HepG2 (cell line): ENCODE measurements around the gene PCLO. TPM values are rescaled to one million over a fixed set of nuclear protein-coding genes. Genes with fewer than 3 reads are reported as not detected.

ENCODE experiments used
- ATAC-seq: fragments of 200-7000 bp; cut with Tn5 transposase; 3 replicates; pipeline ENCODE4 v1.9.1; 2020; ENCODE audit warnings: mild to moderate bottlenecking, moderate library complexity
- BruUV-seq: library from RNA; stranded (reverse); fragments of 400-500 nt; replicated peaks from 2 replicates; lab custom pipeline; 2021; lab: Mats Ljungman, UMichigan
- CTCF ChIA-PET: fragments of 300-600 bp; formaldehyde crosslinking; extraction: SDS; loops from one replicate; lab custom pipeline; 2021; ENCODE audit warnings: low total read pairs, inconsistent platforms, low intra/inter-chr PET ratio; lab: Yijun Ruan, JAX
- POLR2A ChIA-PET: fragments of 350-600 bp; sonication (Branson Sonifier 250); formaldehyde crosslinking; loops from one replicate; lab custom pipeline; 2020; ENCODE audit warnings: antibody characterized with exemption, inconsistent platforms; lab: Yijun Ruan, JAX
- DNase-seq: peaks from one replicate; pipeline ENCODE4 v3.0.0-alpha.2; 2015; ENCODE audit warnings: low spot score
- FAIRE-seq: peaks from 3 replicates; lab custom pipeline; 2011; peaks lifted over from hg19 to GRCh38; lab: Jason Lieb, UNC
- H2AFZ ChIP-seq: one replicate; pipeline ENCODE4 v1.6.1; 2011; ENCODE audit warnings: low read length, inconsistent platforms
- H3K27ac ChIP-seq: fragments of 300-600 bp; 3 replicates; pipeline ENCODE4 v1.8.0; 2011; ENCODE audit warnings: mixed run types, mild to moderate bottlenecking, mixed read lengths, low read length, inconsistent platforms; ENCODE audit not compliant: insufficient read depth; ENCODE audit errors: extremely low read length
- H3K27me3 ChIP-seq, 2 experiments: fragments of 200-600 bp in 1 of 2; 2 replicates in 1 of 2; 3 replicates in 1 of 2; pipeline versions ENCODE4 v1.6.0 to v1.8.0; 2011; ENCODE audit warnings: low read length in 2 of 2, mild to moderate bottlenecking in 2 of 2, moderate library complexity in 2 of 2, inconsistent platforms in 1 of 2; ENCODE audit not compliant: insufficient read depth in 2 of 2, control insufficient read depth in 1 of 2
- H3K36me3 ChIP-seq, 2 experiments: fragments of 200-600 bp in 1 of 2; replicated peaks in 1 of 2; 2 replicates in 1 of 2; 3 replicates in 1 of 2; pipeline versions ENCODE4 v1.5.1 to v1.8.0; 2011; ENCODE audit warnings: low read length in 2 of 2, inconsistent platforms in 1 of 2; ENCODE audit not compliant: insufficient read depth in 2 of 2, control insufficient read depth in 1 of 2
- H3K4me1 ChIP-seq: 2 replicates; pipeline ENCODE4 v1.5.1; 2012; ENCODE audit warnings: low read length, inconsistent platforms; ENCODE audit not compliant: insufficient read depth
- H3K4me2 ChIP-seq: 2 replicates; pipeline ENCODE4 v1.6.0; 2011; ENCODE audit warnings: low read depth, low read length, inconsistent platforms
- H3K4me3 ChIP-seq, 3 experiments: fragments of 200-600 bp in 1 of 3; sonication (generic), shearing (Covaris generic) in 1 of 3; replicated peaks in 1 of 3; 2 replicates each; pipeline ENCODE4 v1.5.1; 2011 to 2016; ENCODE audit warnings: low read length in 3 of 3, inconsistent platforms in 2 of 3, low read depth in 2 of 3, mild to moderate bottlenecking in 2 of 3, control low read depth in 1 of 3, mixed read lengths in 1 of 3; ENCODE audit not compliant: insufficient read depth in 1 of 3
- H3K79me2 ChIP-seq: one replicate; pipeline ENCODE4 v1.6.1; 2011; ENCODE audit warnings: low read length, inconsistent platforms; ENCODE audit not compliant: insufficient read depth
- H3K9ac ChIP-seq: 2 replicates; pipeline ENCODE4 v1.6.0; 2011; ENCODE audit warnings: mild to moderate bottlenecking, low read depth, low read length, inconsistent platforms; ENCODE audit not compliant: insufficient read depth
- H3K9me3 ChIP-seq: 2 replicates; pipeline ENCODE4 v1.5.1; 2012; ENCODE audit warnings: mild to moderate bottlenecking, low read length
- H4K20me1 ChIP-seq: 2 replicates; pipeline ENCODE4 v1.6.0; 2011; ENCODE audit warnings: inconsistent platforms, mild to moderate bottlenecking, low read length, moderate library complexity; ENCODE audit not compliant: insufficient read depth
- ATAD3A ChIP-seq: sonication (generic); formaldehyde crosslinking; IDR thresholded peaks from 2 replicates; pipeline ENCODE4 v1.4.0; 2020; ENCODE audit warnings: missing genetic modification reagents
- ESRRA ChIP-seq: sonication (generic); formaldehyde crosslinking; IDR thresholded peaks from 2 replicates; pipeline ENCODE4 v1.5.1; 2020; ENCODE audit warnings: mild to moderate bottlenecking, low read depth, missing genetic modification reagents
- NCOA2 ChIP-seq: sonication (generic); formaldehyde crosslinking; IDR thresholded peaks from 2 replicates; pipeline ENCODE4 v1.8.0; 2022; ENCODE audit warnings: inconsistent platforms
- in situ Hi-C: cut with HindIII; loops from 2 replicates; pipeline ENCODE4 v1.10.0; 2017; ENCODE audit warnings: low pct_unique_long_range_greater_than_20kb; ENCODE audit not compliant: extremely low pct_ligation_motif_present
- intact Hi-C: fragments of 100-400 bp; cut with micrococcal nuclease; formaldehyde crosslinking; loops from one replicate; pipeline ENCODE4 v1.10.0; 2022; ENCODE audit not compliant: unreplicated experiment
- polyA plus RNA-seq, 8 experiments: library from polyadenylated mRNA; depleted of rRNA in 3 of 8; stranded (reverse) in 7 of 8; unstranded in 1 of 8; fragments of >200 nt; fragmentation: Illumina TruSeq in 4 of 8; extraction: Trizol in 4 of 8; gene quantifications; 2 replicates each; pipeline versions ENCODE4 v1.2.1 to v1.2.3, GENCODE V29; 2011 to 2016; ENCODE audit warnings: low read depth in 4 of 8, missing spikeins in 1 of 8, mixed read lengths in 1 of 8; ENCODE audit not compliant: insufficient read depth in 1 of 8
- total RNA-seq, 5 experiments: library from RNA; depleted of rRNA; stranded (reverse); fragments of >200 nt; fragmentation: Illumina TruSeq; extraction: Trizol; gene quantifications; 2 replicates each; pipeline ENCODE4 v1.2.3, GENCODE V29; 2016; ENCODE audit warnings: low read depth in 1 of 5
- TF ChIP-seq, protein P1 (sequence below): sonication (generic); formaldehyde crosslinking; IDR thresholded peaks from 2 replicates; pipeline ENCODE4 v1.4.0; 2020; ENCODE audit warnings: missing genetic modification reagents, borderline replicate concordance
- TF ChIP-seq, protein P2 (sequence below), 2 experiments: sonication (generic) in 1 of 2; formaldehyde crosslinking in 1 of 2; IDR thresholded peaks; 2 replicates each; pipeline versions ENCODE4 v1.6.1 to v1.9.0; 2014 to 2022; ENCODE audit warnings: antibody characterized with exemption in 1 of 2, borderline replicate concordance in 1 of 2, inconsistent platforms in 1 of 2, low read depth in 1 of 2, missing genetic modification reagents in 1 of 2

The PCLO gene
- total and polyA plus RNA-seq, 2 of the 13 experiments (the other 11 are each of a cell fraction or from before 2014, with no cell fraction given) = 0.07 to 0.29 TPM

DNA sequence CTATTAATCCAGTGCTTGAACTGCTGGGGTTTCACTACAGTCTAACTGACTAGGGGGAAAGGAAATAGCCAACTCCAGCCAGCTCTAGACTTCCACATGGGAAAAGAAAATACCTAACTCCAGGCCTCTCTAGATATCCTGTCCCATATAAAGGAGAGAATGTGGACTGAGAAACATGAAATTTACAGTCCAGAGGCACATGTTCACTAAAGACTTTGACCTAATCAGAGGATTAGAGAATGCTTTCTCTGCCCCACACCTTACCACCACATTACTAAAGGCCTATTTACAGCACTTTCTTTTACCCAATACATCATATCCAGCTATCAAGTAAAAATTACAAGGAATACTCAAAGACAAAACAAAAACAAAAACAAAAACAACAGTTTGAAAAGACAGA lies 164.2 kb downstream of the PCLO start:
- FAIRE-seq (no peak), ATAC-seq (no peak), DNase-seq (no peak)
- no peak overlapping the region for H3K27ac ChIP-seq
- ChIA-PET CTCF (no interaction called here), POLR2A (no interaction called here)
- H3K4me1 ChIP-seq = no peaks in the 10 kb centered on the region
- no peaks in the 10 kb centered on the region for H4K20me1 ChIP-seq
- no peaks in the 10 kb centered on the region for H3K9me3 ChIP-seq
- H3K4me3 ChIP-seq = no peak overlapping the region
- no peaks in the 10 kb centered on the region for H3K79me2 ChIP-seq
- TF ChIP-seq, protein P1, sequence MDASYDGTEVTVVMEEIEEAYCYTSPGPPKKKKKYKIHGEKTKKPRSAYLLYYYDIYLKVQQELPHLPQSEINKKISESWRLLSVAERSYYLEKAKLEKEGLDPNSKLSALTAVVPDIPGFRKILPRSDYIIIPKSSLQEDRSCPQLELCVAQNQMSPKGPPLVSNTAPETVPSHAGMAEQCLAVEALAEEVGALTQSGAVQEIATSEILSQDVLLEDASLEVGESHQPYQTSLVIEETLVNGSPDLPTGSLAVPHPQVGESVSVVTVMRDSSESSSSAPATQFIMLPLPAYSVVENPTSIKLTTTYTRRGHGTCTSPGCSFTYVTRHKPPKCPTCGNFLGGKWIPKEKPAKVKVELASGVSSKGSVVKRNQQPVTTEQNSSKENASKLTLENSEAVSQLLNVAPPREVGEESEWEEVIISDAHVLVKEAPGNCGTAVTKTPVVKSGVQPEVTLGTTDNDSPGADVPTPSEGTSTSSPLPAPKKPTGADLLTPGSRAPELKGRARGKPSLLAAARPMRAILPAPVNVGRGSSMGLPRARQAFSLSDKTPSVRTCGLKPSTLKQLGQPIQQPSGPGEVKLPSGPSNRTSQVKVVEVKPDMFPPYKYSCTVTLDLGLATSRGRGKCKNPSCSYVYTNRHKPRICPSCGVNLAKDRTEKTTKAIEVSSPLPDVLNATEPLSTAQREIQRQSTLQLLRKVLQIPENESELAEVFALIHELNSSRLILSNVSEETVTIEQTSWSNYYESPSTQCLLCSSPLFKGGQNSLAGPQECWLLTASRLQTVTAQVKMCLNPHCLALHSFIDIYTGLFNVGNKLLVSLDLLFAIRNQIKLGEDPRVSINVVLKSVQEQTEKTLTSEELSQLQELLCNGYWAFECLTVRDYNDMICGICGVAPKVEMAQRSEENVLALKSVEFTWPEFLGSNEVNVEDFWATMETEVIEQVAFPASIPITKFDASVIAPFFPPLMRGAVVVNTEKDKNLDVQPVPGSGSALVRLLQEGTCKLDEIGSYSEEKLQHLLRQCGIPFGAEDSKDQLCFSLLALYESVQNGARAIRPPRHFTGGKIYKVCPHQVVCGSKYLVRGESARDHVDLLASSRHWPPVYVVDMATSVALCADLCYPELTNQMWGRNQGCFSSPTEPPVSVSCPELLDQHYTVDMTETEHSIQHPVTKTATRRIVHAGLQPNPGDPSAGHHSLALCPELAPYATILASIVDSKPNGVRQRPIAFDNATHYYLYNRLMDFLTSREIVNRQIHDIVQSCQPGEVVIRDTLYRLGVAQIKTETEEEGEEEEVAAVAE = no peak
- TF ChIP-seq, protein P2, sequence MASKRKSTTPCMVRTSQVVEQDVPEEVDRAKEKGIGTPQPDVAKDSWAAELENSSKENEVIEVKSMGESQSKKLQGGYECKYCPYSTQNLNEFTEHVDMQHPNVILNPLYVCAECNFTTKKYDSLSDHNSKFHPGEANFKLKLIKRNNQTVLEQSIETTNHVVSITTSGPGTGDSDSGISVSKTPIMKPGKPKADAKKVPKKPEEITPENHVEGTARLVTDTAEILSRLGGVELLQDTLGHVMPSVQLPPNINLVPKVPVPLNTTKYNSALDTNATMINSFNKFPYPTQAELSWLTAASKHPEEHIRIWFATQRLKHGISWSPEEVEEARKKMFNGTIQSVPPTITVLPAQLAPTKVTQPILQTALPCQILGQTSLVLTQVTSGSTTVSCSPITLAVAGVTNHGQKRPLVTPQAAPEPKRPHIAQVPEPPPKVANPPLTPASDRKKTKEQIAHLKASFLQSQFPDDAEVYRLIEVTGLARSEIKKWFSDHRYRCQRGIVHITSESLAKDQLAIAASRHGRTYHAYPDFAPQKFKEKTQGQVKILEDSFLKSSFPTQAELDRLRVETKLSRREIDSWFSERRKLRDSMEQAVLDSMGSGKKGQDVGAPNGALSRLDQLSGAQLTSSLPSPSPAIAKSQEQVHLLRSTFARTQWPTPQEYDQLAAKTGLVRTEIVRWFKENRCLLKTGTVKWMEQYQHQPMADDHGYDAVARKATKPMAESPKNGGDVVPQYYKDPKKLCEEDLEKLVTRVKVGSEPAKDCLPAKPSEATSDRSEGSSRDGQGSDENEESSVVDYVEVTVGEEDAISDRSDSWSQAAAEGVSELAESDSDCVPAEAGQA (IDR thresholded peaks at IDR 0.05; ENCODE audit: low read depth) = no peak
- TF ChIP-seq, protein P2 (CRISPR knock-in tag; IDR thresholded peaks at IDR 0.05; ENCODE audit: borderline replicate concordance) = no peak
- TF ChIP-seq NCOA2 (no peak), ESRRA (no peak), ATAD3A (CRISPR knock-in tag) (no peak)
- in situ Hi-C loops = no loop called here
- no peaks in the 10 kb centered on the region for H3K36me3 ChIP-seq
- H3K4me2 ChIP-seq = no peak overlapping the region
- intact Hi-C loops = no loop called here
- H3K27me3 ChIP-seq = no peaks in the 10 kb centered on the region
- no peak overlapping the region for H2AFZ ChIP-seq
- no TSS peak for BruUV-seq
- no peak overlapping the region for H3K9ac ChIP-seq
